HG03103 (cell line): ENCODE data around the gene SGTA.
"Not testable (repeated sequence)": the region's sequence is repeated elsewhere in the genome, so short reads cannot be mapped to it uniquely, and the experiment has no call there.

ENCODE experiments used
- ATAC-seq: cut with Tn5 transposase; IDR thresholded peaks from one replicate; pipeline ENCODE4 v1.9.1; 2021; ENCODE audit warnings: low read depth; ENCODE audit not compliant: unreplicated experiment

SGTA gene

GRCh38 chr19:2716722-2717637 is 66.1 kb downstream of the SGTA start:
- no peak for ATAC-seq

DNA sequence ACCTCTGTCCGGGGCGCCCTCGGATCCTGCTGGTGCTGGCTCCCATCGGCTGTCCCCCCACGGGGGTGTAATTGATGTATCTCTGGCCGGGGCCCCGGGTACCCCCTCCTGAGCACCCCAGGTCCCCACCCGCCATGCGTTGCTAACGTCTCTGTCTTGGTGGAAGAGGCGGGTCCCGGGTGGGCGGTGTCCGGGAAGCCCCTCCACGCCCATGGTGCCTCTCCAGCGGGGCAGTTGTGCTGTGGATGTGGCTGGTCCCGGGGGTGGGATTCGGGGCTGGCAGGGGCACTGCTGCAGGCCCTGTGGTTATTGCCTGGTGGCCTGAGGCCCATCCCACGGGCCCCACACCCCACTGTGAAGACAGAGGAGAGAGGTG is 66.8 kb downstream of the SGTA start:
- ATAC-seq = no peak

DNA sequence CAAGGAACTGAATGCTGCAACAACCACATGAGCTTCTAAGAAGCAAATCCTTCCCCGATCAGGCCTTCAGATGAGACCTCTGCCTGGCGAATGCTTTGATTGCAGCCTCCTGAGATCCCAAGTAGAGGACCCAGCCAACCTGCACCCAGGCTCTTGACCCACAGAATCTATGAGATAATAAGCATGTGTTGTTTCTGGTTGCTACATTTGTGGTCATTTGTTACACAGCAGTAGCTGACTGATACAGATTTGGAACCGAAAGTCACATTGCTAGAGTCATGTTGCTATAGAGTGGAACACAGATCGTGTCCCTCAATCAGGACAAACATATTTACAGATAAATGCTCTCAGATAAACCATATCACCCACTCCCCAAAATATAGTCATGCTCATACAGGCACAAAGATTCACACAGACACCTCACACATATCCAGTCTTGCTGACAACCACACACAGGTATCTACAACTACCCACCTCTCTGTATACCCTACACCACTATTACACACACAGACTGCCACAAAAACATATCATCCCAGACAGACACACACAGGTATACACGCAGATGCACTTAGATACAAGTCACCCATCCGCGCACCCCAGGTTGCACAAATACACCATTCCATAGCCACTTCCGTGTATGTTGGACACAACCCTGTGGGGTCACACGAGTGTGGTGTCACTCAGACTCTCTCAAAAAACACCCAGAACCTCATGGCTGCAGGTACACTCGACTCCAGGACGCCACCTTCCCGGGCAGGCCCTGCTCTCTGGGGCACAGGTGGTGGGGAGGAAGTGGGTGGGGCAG is 67.4 kb downstream of the SGTA start:
- no peak for ATAC-seq

DNA sequence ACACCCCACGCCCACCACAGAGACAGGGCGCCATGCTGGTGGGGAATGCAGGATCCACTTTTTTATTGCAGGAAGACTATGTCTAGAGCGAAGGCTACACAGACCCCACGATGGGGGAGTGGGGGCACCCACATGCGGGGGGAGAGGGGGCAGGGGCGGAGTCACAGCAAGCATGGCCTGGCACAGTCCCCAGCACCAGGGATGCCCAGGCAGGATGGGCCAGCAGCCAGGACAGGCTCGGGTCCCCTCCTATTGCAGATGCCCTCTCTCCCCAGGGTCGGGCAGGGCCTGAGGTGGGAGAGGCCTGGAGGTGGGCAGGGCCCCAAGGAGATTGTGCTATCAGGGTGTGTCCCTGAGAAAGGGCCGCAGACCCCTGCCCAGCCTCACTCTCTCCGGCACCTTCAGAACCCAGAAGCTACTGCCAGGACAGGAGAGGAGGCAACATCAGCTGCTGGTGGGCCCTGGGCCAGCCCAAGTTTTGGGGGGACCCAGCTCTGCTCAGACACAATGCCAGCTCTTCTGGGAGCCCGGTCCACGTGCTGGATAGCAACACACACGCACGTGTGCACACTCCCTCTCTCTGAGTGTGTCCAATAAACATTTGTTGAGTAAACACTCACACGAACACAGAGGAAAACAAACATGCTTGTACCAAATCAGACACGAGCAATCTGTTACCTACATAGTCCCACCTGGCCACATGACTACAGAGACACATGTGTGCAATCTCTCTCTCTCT is 68.4 kb downstream of the SGTA start:
- no peak for ATAC-seq

GRCh38 chr19:2714102-2714501 is 69.0 kb downstream of the SGTA start:
- ATAC-seq = not testable (repeated sequence)

GRCh38 chr19:2713170-2713569 is 69.9 kb downstream of the SGTA start:
- ATAC-seq = not testable (repeated sequence)

- ATAC-seq = no peak
Measured at GRCh38 chr19:2711875-2712205, 71.2 kb downstream of the SGTA start.

DNA sequence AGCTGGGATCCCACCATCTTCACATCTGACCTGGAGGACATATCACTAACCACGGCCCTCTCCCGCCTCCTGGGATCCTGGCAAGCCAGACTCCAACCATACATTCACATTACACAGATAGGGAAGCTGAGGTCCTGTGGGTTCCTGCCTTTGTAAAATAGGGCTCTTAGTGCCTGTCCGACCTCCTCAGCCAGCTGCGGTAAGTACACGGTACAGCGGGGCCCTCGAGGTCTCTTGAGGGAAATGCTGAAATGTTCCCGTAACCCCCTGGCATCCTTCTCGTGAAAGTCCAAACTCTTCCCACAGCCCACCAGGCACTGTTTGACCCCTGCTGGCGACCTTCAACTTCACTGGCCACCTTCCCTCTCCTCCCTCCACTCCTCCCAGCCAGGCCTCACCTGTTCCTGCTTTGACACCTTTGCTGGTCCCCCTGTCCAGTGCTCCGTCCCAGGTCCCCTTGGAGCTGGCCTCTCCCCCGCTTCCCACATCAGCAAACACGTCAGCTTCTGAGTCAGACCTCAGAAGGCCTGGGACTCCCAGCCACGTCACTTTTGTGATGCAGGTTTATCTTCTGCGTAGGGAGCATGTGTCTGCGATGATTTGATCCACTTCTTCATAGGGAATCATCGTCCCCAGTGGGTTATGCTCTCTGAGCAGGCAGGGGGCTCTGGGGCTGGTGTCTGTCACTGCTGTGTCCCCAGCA is 71.8 kb downstream of the SGTA start:
- ATAC-seq = no peak

DNA sequence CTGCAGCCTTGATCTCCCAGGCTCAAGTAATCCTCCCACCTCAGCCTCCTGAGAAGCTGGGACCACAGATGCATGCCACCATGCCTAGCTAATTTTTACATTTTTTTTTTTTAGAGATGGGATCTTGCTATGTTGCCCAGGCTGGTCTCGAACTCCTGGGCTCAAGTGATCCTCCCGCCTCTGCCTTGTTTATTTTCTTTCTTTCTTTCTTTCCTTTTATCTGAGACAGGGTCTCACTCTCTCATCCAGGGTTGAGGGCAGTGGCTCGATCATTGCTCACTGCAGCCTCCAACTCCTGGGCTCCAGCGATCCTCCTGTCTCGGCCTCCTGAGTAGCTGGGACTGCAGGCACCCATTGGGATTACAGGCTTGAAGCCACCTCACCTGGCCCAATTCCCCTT is 76.8 kb downstream of the SGTA start:
- no peak for ATAC-seq
